GM18873 (cell line): ENCODE measurements around the gene EHD3.

Experiments
- ATAC-seq: cut with Tn5 transposase; IDR thresholded peaks from one replicate; pipeline ENCODE4 v1.9.1; 2021; ENCODE audit warnings: mild to moderate bottlenecking, moderate library complexity, moderate number of reproducible peaks; ENCODE audit not compliant: unreplicated experiment, low FRiP score

The EHD3 gene

DNA sequence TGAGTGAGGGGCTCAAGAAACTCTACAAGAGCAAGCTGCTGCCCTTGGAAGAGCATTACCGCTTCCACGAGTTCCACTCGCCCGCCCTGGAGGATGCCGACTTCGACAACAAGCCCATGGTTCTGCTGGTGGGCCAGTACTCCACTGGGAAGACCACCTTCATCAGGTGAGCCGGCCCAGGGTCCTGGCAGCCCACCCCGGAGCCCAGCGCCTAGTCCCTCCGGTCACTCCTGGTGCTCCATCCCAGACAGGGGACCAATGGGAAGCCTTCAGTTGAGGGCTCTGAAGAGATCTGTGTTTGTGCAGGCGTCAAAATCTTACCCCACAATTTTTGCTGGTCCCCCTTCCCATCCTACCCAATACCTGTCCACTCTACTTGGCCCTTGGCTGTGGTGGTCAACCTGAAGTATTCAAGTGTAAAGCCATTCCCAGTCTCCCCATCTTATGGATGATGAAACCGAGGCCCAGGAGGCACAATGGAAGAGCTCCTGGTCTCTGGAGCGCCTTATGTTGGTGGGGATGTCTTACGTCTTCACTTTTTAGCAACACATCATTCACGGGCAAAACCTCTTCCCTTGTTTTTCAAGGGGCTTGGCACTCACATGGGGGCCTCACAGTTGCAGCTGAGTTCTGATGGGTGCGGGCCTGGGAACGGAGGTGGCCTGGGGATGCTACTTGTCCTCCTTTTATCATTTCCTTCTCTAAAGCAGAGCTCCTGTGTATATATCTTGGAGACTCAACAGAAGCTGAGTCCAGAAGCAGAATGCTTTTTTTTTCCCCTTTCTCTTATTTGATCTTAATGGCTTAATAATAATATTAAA, 941 bp downstream of the EHD3 start:
- no peak for ATAC-seq

DNA sequence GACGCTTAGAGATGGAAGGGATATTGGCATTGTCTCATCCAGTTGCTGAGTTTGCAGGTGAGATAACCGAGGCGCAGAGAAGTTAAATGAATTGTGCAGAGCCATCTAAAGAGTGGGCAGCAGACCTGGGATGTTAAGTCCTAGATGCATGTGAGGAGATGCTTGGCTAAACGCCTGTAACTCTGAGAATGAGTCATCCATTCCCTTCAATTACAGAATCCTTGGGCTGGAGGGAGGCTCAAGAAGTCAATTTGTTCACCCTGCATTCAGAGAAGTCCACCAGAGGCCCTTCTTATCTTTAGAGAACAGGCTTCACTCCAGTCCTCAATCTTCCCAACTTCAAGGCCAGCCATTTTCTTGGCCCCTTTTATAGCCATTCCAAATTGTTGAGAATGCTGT, 1.6 kb downstream of the EHD3 start:
- ATAC-seq: no peak

GRCh38 chr2:31236433-31237205, 2.7 kb downstream of the EHD3 start:
- ATAC-seq: no peak

GRCh38 chr2:31237348-31238017, 3.5 kb downstream of the EHD3 start:
- no peak for ATAC-seq

- ATAC-seq: no peak
Observed at GRCh38 chr2:31238126-31238905, 4.4 kb downstream of the EHD3 start.

DNA sequence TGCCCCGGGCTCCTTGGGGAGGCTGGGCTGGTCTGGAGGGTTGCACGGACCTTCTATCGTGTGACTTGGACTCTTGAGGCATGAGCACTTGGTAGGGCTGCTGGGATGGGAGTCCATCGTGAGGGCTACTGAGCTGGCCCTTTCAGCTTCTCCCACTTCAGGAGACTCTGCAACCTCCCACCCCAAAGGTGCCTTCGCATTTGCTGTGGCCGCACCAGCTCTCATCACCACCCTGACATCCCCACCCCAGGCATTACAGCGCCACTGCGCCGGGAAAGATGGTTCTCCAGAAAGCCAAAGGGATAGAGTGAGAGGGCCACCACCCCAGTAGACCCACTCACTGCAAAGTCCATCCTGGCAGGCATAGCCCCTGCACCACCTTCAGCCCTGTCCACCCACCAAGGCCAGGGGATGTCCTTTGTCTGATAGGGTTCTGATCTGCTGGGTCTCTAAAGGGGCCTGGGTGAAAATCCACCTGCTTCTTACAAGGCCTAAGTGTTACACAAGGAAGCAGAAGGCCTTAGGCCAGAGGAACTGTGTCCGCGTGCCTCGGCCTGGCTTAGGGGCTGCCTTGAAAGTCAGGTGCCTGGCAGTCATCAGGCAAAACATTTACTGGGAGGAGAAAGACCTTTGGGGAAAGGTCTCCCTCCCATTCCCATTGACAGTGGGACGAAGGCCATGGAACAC, 5.1 kb downstream of the EHD3 start:
- ATAC-seq: no peak

DNA sequence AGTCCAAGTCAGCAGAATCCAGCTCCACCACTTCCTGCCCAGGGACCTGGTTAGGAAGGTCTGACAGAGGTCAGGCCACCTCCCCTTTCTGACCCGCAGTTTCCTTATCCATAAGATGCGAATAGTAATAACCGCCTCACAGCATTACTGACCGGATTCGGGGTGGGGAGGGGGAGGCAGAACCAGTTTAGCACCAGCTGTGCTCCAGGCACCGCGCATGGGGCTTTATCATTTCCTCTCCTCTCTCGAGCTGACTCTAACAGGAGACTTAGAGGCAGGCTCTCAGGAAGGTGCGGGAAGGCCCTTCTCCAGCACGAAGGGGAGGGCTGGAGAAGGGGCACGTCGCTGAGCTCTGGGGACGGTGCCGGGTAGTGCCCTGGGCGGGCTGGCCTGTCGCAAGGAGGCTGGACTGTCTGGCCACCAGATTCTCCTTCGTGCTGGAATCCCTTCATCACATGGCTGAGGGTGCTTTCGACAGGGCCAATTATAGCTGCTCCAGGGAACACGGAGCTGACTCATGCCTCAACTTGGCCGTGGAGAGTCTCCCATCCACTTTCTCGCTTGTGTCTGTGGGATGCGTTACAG, 5.7 kb downstream of the EHD3 start:
- no peak for ATAC-seq

GRCh38 chr2:31240381-31241365, 6.7 kb downstream of the EHD3 start:
- no peak for ATAC-seq

- no peak for ATAC-seq
Observed at GRCh38 chr2:31241625-31242270, 7.8 kb downstream of the EHD3 start.

DNA sequence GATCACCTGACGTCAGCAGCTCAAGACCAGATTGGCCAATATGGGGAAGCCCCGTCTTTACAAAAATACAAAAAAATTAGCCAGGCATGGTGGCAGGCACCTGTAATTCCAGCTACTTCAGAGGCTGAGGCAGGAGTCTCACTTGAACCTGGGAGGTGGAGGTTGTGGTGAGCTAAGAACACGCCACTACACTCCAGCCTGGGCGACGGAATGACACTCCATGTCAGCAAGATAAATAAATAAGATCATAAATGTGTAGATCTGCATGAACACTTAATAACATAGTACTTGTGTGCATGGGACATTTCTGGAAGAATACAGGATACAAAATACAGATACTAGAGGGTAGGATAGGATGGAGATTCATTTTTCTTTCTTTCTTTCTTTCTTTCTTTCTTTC, 9.1 kb downstream of the EHD3 start:
- ATAC-seq: no peak

- ATAC-seq: no peak
Observed at GRCh38 chr2:31244101-31244500, 10.1 kb downstream of the EHD3 start.

- no peak for ATAC-seq
Observed at GRCh38 chr2:31246184-31246852, 12.4 kb downstream of the EHD3 start.

DNA sequence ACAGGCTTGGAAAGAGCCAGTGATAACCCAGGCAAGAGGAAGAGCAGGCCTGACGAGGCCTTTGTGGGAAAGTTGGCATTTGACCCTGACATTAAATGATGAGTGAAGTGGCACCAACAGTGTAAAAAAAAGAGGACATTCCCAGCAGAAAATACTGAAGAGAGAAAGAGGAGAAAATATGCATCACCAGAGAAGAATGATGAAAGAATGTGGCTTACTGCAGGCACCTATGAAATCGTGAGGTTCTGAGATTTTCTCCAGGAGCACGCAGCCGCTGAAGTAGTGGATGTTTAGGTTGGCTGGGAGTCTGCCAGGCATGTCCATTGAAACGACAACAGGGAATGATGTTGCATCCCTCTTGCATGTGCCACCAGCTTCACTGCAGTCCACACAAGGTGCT, 13.8 kb downstream of the EHD3 start:
- ATAC-seq: no peak

DNA sequence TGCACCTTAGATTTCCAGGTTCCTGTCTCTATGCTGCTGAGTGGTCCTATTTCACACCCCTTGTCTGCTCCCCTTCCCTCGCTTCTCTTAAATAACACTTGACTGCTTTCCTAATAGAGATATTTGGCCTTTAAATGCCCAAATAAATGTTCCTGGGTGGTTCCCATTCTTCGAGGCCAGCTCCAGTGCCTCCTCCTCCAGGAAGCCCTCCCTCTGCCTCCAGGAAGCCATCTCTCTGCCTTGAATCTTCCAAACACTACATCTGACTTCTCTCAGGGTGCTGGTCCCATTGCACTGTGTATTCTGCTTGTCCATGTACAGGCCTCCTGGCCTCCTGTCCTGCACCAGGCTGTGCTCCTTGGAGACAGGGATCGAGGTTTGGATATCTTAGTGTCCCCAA, 14.2 kb downstream of the EHD3 start:
- no peak for ATAC-seq

GRCh38 chr2:31249009-31249690, 15.2 kb downstream of the EHD3 start:
- ATAC-seq: no peak

DNA sequence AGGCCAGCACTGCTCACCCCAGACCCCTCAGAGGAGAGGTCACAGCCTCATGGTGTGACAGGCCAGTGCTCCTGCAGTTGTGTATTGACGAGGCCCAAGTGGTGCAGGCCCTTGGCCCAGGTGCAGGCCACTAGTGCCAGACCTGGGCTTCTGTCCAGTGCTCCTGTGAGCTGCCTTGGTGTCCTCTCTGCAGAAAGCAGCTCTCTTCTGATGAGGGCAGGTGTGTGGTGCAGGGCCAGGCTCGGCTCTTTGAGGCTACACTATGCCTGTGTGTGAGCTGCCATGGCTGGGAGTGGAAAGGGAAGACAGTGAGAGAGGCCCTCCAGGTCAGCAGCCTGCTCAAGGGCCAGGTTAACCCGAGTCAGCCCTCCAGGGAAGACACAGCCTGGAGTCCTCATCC, 17.1 kb downstream of the EHD3 start:
- no peak for ATAC-seq

DNA sequence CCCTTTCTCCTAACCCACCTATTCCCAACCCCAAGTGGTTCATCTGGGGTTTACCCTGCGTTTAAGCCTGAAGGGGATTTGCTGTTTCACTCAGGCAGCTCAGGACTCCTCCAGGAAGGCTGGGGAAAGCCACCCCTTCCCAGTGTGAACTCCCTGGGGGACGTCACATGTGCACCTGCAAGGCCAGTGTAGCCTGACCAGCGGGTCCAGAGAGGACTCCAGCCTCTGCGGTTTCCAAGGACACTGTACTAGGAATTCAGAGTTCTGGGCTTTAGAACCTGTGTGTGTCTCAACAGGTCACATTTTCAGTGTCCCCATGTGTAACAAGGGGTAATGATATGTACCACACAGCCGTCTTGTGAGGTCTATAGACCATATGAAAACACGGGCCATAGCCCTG, 17.9 kb downstream of the EHD3 start:
- no peak for ATAC-seq
